GM08714 (cell line): ENCODE data around the gene LAMC2.

ENCODE experiments used
- H3K4me3 ChIP-seq: fragments of 200-500 bp; sonication (Bioruptor generic); 2 replicates; pipeline ENCODE4 v1.5.1; 2014; ENCODE audit warnings: mild to moderate bottlenecking, low read length, inconsistent platforms
- ZNF274 ChIP-seq: IDR thresholded peaks from 2 replicates; pipeline ENCODE4 v1.6.1; 2012; ENCODE audit warnings: mild to moderate bottlenecking, low read depth, low read length

The LAMC2 gene

GRCh38 chr1:183214021-183214970 lies 28.2 kb downstream of the LAMC2 start:
- TF ChIP-seq ZNF274: no peak
- no peak overlapping the region for H3K4me3 ChIP-seq

GRCh38 chr1:183215076-183215720 lies 29.1 kb downstream of the LAMC2 start:
- no peak for TF ChIP-seq ZNF274
- no peak overlapping the region for H3K4me3 ChIP-seq

GRCh38 chr1:183215936-183216335 lies 29.9 kb downstream of the LAMC2 start:
- H3K4me3 ChIP-seq: no peak overlapping the region
- no peak for TF ChIP-seq ZNF274

- no peak for TF ChIP-seq ZNF274
- H3K4me3 ChIP-seq: no peak overlapping the region
Measured at GRCh38 chr1:183218027-183218618, 32.1 kb downstream of the LAMC2 start.

- TF ChIP-seq ZNF274: no peak
Measured at GRCh38 chr1:183218971-183219615, 33.0 kb downstream of the LAMC2 start.

GRCh38 chr1:183219616-183220009 lies 33.5 kb downstream of the LAMC2 start:
- TF ChIP-seq ZNF274: no peak
- H3K4me3 ChIP-seq: no peak overlapping the region

More at GRCh38 chr1:183218971-183219615, 33.0 kb downstream of the LAMC2 start:
- no peak overlapping the region for H3K4me3 ChIP-seq

- no peak overlapping the region for H3K4me3 ChIP-seq
- no peak for TF ChIP-seq ZNF274
Measured at GRCh38 chr1:183222909-183223308, 36.8 kb downstream of the LAMC2 start.

GRCh38 chr1:183223467-183223866 lies 37.4 kb downstream of the LAMC2 start:
- TF ChIP-seq ZNF274: no peak
- no peak overlapping the region for H3K4me3 ChIP-seq

GRCh38 chr1:183226361-183226760 lies 40.3 kb downstream of the LAMC2 start:
- H3K4me3 ChIP-seq: no peak overlapping the region

GRCh38 chr1:183226963-183227362 lies 40.9 kb downstream of the LAMC2 start:
- no peak overlapping the region for H3K4me3 ChIP-seq
- TF ChIP-seq ZNF274: no peak

More at GRCh38 chr1:183226361-183226760, 40.3 kb downstream of the LAMC2 start:
- no peak for TF ChIP-seq ZNF274

- TF ChIP-seq ZNF274: no peak
Measured at GRCh38 chr1:183227422-183228346, 41.6 kb downstream of the LAMC2 start.

GRCh38 chr1:183228347-183229220 lies 42.5 kb downstream of the LAMC2 start:
- H3K4me3 ChIP-seq: no peak overlapping the region
- no peak for TF ChIP-seq ZNF274

More at GRCh38 chr1:183227422-183228346, 41.6 kb downstream of the LAMC2 start:
- H3K4me3 ChIP-seq: no peak overlapping the region

- no peak overlapping the region for H3K4me3 ChIP-seq
Measured at GRCh38 chr1:183230413-183230812, 44.3 kb downstream of the LAMC2 start.

More at GRCh38 chr1:183230413-183230812, 44.3 kb downstream of the LAMC2 start:
- TF ChIP-seq ZNF274: no peak
